C4-2B (cell line): ENCODE data around the gene ZNF423.

Experiments used
- H3K27ac ChIP-seq: fragments of 450-650 bp; 2 replicates; pipeline ENCODE4 v1.5.1; 2017
- CTCF ChIP-seq: fragments of 450-650 bp; conservative IDR thresholded peaks from 2 replicates; pipeline ENCODE4 v1.5.1; 2017; ENCODE audit warnings: mild to moderate bottlenecking
- ZFX ChIP-seq: fragments of 450-650 bp; IDR thresholded peaks from 2 replicates; pipeline ENCODE4 v1.6.1; 2017

The ZNF423 gene

GRCh38 chr16:49498666-49499413 is 357.1 kb downstream of the ZNF423 start:
- H3K27ac ChIP-seq, result no peak overlapping the region
- TF ChIP-seq CTCF (no peak), ZFX (no peak)

DNA sequence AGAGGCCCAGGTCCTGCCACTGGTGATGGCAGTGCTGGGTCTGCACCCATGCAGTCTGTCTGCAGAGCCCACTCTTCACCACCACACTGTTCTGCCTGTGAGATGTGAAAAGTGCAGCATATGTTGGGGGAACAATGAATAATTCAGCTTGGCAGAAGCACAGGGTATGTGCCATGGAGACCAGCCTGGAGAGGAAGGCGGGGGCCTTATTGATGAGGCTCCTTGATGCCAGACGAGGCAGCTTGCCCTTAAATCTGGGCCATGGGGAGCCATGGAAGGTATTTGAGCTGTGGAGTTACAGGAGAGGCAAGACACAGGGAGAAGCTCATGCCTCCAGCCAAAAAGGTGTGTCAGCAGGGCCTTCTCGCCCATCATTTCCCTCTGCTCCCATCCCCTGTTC is 357.6 kb downstream of the ZNF423 start:
- no peak for TF ChIP-seq ZFX
- TF ChIP-seq CTCF, result no peak

GRCh38 chr16:49497466-49497865 is 358.4 kb downstream of the ZNF423 start:
- TF ChIP-seq ZFX (no peak), CTCF (no peak)
- no peak overlapping the region for H3K27ac ChIP-seq

More for the DNA sequence above, 357.6 kb downstream of the ZNF423 start:
- H3K27ac ChIP-seq, result no peak overlapping the region

DNA sequence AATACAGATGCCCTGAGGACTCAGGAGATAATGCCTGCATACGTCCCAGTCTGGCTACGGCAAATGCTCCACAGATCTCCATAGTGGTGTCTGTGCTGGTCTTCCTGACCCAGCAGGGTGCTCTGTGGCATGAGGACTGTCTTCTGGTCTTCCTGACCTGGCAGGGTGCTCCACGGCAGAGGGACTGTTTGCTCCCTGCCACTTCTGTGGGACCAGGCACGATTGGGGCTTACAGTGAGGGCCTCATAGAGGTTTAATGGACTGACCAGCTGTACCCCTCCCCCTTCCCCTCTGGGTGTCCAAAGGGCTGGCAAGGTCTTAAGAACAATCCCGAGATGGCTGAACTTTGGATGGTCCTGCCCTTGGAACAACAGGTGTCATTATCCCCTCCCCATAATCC is 359.3 kb downstream of the ZNF423 start:
- TF ChIP-seq ZFX (no peak), CTCF (no peak)
- H3K27ac ChIP-seq, result no peak overlapping the region

DNA sequence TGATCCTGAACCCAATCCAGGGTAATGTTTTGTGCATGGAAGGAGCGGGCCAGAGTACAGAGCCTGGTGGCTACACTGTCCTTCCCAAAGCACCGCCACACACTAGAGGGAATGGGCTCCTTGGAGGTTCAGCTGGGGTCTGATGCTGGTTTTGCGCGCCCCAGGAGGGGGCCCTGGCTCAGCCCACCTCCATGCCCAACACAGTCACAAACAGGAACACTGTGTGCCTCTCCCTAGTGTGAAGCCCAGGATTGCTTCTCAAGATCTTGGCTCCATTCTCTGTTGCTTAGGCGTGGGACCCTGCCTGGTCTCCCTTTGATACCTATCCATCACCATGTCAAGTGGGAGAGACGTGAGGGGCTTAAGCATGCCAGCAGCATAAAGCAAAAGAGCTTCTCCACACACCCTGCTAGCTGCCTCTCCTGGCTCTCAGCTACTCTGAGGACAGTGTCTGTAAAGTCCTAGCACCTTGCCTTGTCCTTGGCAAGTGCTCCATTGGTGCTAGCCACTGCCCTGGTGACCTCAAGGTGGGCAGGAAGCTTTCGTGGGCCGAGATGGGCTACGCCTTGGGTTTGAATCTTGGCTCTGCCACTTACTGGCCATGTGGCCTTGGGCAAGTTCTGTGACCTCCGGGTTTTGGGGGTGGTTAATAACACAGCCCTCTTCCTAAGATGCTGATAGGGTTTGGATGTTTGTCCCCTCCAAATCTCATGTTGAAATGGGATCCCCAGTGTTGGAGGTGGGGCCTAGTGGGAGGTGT is 360.1 kb downstream of the ZNF423 start:
- TF ChIP-seq ZFX (no peak), CTCF (no peak)
- no peak overlapping the region for H3K27ac ChIP-seq

DNA sequence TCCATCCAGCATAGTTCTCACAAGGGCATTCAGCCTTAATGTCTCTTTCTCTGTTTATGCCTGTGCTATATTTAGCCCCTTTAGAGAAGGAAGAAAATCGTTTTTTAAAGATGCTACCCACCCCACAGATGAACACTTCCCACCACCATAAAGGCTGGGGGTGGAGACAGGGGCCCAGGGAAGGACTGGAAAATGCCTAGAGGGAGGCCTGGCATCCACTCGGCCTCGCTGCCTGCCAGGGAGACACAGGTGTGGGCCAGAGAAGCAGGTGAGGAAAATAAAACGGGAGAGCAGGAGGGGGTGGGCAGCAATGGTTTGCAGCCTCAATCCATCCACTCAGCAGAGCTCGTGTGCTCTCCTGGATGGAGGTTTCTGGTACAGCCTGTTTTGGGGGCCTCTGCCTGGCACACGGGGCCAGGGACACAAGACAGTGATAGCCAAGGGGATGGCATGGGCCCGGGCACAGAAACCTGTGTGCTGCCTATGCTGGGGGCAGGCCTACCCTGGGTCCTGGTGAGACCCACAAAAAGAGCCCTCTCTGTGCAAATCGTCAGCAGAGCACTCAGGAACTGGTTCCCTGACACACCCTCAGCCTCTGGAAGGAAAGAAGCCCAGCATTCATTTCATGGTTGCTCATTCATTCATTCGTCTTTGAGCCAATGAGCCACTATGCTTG is 360.9 kb downstream of the ZNF423 start:
- TF ChIP-seq CTCF (no peak), ZFX (no peak)
- H3K27ac ChIP-seq, result no peak overlapping the region

DNA sequence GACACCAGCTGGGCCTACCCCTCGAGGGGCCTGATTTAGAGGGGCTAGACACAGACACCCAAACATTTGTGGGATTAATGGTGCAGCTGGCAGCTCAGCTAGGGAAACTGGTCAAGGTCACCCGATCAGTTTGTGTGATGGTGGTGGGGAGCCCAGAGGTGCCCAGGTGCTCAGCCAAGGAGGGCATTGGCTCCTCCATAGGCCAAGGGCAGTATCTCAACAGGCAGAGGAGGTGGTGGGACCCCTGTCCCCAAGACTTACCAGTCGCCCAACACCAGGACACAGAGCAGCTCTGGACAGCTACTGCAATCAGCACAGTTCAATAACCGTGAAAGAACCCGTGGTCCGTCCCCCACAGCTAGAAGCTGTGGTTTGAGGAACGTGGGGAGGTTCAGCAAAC is 361.4 kb downstream of the ZNF423 start:
- TF ChIP-seq CTCF (no peak), ZFX (no peak)
- H3K27ac ChIP-seq, result no peak overlapping the region
